VCaP (cell line): ENCODE results near the gene ITPR1.

Source experiments
- H3K27ac ChIP-seq: fragments of 450-650 bp; 2 replicates; pipeline ENCODE4 v1.5.1; 2017
- CTCF ChIP-seq: fragments of 450-650 bp; conservative IDR thresholded peaks from 2 replicates; pipeline ENCODE4 v1.5.1; 2017; ENCODE audit warnings: mild to moderate bottlenecking, moderate library complexity

Gene ITPR1

DNA sequence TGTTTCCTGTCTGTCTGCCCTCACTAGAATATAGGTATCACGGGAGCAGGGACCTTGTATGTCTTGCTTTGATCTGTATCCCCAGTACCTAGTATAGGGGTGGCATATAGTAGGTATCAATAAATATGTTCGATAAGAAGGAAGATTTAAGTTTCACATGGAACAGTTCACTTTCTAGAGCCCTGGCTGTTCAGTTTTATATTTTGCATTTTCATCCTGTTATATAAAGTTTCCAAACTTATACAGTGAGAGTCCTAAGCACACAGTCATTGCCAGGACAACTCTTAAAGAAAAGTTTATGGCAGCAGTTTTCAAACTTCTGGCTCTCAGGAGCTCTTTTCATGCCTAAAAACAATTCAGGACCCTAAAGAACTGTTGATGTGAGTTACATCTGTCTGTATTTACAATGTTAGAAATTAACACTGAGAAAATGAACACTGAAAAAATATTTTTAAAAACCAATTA, 13.4 kb downstream of the ITPR1 start:
- no peak for TF ChIP-seq CTCF
- peak overlapping the region; percentile 85 for H3K27ac ChIP-seq

- no peak for TF ChIP-seq CTCF
- H3K27ac ChIP-seq = peak overlapping the region; percentile 85; the same call in 1 of the 2 replicates
These were observed 14.0 kb downstream of the ITPR1 start for GRCh38 chr3:4507024-4507596.

DNA sequence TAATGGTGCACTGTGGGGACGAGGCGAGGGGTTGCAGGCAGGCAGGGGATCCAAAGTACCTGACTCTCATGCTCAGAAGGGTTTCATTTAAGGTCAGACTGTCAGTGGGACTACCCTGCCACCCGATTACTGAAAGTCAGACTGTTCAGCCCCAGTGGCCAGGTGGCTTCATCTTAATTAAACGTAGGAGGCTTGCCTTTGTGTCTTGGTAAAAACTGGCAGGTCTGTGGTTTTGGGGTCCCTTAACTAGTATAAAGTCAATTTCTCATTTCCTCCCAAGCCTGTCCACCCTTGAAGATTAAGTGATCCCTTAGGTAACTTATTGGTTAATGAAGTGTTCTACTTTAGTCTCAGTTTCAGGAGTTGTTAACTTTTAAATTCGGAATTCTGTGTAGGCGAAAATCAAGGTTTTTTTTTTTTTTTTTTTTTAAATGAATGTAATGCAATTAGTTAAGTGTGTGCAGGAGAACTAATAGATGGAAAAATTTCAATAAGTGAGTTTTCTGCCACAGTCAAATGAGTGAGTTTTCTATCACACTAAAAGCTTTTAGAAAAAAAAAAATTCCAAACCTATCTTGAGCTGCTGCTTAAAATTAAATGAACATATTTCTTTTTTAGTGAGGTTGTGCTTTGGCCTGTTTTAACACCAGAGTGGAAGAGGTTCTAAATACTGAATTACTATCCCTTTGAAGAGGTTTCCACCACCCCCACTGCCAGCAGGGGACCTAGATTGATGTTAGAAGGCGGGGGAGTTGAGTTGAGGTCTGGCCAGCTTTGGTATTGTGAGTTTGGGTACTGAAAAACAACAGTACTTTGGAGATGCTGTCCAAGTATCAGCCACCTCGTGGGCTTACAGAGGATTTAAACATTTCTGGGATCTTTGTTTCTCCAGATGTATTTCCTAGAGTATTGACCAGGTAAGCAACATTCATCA, 15.2 kb downstream of the ITPR1 start:
- TF ChIP-seq CTCF = no peak
- no peak overlapping the region for H3K27ac ChIP-seq

GRCh38 chr3:4509043-4509442, 15.9 kb downstream of the ITPR1 start:
- H3K27ac ChIP-seq = no peak overlapping the region
- no peak for TF ChIP-seq CTCF

DNA sequence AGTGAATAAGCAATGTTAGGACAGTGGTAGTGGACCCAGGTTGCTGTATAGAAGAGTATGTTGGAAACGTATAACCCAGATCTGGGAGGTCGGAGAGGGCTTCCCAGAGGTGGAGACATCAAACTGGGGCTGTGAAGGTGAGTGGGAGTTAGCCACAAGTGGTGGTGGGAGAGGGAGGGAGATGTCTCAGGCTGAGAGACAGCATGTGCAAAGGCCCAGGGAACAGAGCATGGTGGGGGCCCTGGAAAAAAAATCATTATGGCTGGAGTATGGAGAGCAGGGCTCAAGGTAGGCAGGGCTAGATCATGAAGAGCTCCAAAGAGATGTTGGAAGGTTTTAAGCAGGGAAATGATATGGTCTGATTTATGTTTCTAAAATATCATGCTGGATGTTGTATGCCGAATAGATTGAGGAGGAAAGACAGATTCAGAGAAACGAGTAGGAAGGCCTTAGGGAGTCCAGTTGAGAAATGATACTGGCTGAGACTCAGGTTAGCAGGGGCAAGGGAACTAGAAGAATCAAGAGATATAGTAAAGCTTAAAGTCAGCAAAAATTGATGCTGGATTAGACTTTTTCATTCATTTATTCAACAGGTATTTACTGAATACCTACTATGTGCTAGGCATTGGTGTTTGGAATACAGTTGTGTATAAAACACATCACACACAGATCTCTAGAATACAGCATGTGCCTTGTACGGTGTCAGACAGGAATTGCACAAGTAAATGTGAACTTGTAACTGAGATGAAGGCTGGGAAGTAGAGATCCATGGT, 17.0 kb downstream of the ITPR1 start:
- no peak for TF ChIP-seq CTCF
- H3K27ac ChIP-seq = no peak overlapping the region

- no peak for TF ChIP-seq CTCF
- no peak overlapping the region for H3K27ac ChIP-seq
These were observed 18.5 kb downstream of the ITPR1 start for GRCh38 chr3:4511491-4512262.
